Skin of body (tissue), 2 donors: ENCODE measurements around the gene DIS3L2. TPM values are rescaled to one million over a fixed set of nuclear protein-coding genes. Genes with fewer than 3 reads are reported as not detected.
A peak's percentile ranks its signal among the peaks of the same experiment; 100 is the strongest.

Experiments
- DNase-seq: peaks from one replicate; lab custom pipeline; 2025; lab: John Stamatoyannopoulos, UW
- total RNA-seq: library from RNA; depleted of rRNA; stranded (reverse); fragments of >200 nt; gene quantifications from one replicate; pipeline ENCODE4 v1.2.3, GENCODE V29; 2014

Gene DIS3L2
- total RNA-seq, 1 donor from 2014 or later: 31.8 TPM

DNA sequence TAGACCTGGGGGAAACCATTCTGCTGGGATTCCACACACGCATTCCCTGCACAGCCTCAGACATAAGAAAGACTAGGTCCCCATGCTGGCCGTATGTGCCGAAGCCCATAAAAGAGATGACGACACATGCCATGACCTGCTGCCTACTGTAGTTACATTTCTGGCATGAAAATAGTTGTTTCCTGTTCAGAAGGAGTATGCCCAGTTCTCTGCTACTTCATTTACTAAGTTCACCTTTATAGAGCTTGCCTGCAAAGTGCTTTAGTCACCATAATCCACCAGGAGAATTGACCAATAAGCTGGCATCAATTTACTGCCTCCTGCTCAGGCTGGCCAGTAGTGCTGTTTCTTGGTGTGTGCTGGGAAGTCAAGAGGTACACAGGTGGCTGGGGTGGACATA, 266.8 kb downstream of the DIS3L2 start:
- no peak for DNase-seq

- no peak for DNase-seq
These were observed 267.7 kb downstream of the DIS3L2 start for GRCh38 chr2:232228971-232229894.

- no peak for DNase-seq
These were observed 268.4 kb downstream of the DIS3L2 start for GRCh38 chr2:232229911-232230310.

DNA sequence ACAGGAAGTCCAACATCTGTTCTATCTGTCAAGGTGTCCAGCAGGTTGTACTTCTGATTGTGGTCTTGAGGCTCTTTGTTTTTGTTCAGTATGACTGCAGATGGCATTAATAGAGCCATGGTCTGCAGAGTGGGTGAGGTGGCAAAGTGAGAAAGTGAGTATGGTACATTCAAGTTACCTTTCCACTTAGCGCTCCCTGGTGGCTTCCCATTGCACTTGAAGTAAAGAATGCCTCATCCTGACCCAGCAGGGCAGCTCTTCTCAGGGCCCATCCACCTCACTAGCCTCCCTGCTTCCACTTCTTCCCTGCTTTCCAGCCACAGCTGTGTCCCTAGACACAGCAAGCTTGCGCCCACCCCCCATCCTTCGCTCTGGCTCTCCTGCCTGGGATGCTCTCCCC, 269.0 kb downstream of the DIS3L2 start:
- no peak for DNase-seq

- no peak for DNase-seq
These were observed 270.0 kb downstream of the DIS3L2 start for GRCh38 chr2:232231554-232231953.

DNA sequence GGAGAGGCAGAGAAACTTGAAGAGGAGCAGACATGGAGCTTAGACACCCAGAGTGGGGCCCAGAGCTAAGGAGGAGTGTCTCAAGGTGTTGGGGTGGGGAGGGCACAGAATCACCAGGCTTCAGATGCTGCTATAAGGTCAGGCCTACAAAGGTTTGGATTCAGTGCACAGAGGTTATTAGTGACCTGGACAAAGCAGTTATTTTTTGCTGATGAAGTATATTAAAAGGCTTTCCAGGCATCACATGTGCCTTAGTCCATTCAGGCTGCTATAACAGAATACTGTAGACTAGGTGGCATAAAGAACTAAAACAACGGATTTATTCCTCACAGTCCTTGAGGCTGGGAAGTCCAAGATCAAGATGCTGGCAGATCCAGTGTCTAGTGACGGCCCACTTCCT, 271.4 kb downstream of the DIS3L2 start:
- DNase-seq: no peak

- DNase-seq: no peak
These were observed 273.6 kb downstream of the DIS3L2 start for GRCh38 chr2:232234922-232235615.

DNA sequence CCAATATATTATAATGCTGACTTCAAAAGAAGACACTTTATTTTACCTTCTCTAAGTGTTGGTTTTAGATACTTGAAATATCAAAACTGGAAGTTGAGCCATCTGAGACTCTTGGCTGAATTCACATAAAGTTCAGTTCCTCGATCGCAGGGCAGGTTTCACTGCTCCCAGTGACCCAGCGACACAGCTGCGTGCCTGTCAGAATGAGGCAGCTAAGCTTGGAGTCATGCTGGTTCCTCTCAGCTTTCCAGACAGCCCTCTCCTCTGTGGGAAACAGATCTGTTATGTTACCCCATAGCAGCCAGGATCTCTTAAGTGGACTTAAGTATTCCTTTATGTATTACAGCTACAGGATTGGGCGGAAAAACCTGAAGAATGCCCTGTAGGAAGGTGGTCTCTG, 274.2 kb downstream of the DIS3L2 start:
- no peak for DNase-seq

- DNase-seq: no peak
These were observed 274.7 kb downstream of the DIS3L2 start for GRCh38 chr2:232236200-232236599.

DNA sequence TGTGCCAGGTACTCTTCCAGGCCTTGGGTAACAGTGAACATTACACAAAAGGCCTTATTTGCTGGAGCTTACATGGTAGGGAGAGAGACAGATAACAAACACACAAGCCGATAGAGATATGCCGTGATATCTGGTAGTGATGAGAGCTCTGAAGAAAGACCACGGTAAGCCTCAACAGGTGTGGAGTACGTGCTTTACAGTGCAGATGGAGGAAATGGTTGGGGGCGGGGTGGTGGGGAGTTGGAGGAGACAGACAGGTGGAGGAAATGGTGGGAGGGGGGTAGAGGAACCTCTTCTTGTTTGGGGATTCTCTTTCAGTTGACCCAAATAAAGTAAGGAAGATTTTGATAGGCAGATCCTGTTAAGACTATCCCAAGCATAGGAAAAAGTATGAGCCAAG, 276.0 kb downstream of the DIS3L2 start:
- DNase-seq: no peak

DNA sequence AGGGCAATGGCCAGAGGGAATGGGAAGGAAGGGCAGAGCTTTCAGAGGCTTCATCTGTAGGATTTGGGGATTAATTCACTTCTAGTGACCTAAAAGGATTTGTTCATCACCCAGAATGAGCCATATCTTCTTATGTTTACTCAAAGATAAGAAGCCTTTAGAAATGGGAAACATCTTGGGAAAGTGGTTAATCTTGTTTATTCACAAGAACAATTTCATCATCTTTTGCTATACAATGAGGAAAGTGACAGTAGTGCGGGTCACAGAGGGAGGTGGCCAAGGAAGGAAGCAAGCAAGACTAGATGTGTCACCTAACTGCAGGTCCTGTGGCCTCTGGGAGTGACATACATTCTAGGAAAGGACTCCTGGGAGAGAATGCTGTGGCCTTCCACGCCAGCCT, 276.6 kb downstream of the DIS3L2 start:
- no peak for DNase-seq

DNA sequence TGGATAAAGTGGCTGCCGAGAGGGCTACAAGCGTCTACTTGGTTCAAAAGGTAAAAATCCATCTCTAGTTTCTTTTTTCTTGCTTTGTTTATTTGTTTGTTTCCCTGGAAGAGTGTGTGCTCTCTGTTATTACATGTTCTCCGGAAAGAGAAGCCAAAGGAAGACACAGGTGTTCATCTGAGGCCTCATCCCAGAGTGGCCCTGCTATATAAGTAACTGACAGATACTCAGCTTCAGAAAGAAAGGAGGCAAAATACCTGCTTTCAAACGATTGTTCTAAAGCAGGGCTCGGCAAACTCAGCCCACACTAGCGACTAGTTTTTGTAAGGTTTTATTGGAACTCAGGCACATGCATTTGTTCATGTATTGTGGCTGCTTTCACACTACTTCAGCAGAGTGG, 277.1 kb downstream of the DIS3L2 start:
- DNase-seq: no peak

- DNase-seq: no peak
These were observed 278.6 kb downstream of the DIS3L2 start for GRCh38 chr2:232239951-232240681.

DNA sequence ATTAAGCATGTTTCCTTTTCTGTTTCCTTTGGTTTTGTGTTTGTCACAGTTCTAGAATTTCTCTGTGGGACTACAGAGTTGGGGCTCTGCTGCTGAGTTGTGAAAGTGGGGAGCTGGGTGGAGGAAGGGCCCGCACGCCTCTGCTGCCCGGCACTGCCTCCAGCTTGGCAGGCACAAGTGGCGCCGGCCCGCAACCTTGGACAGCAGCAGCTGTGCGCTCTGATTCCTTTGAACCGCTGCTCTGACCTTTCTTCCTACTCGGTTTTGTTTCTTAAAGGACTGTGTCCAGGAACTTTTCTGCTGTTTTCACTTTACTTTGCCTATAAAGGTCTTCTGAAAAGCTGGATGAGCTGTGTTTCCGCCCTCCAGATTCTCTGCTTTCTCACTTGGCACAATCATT, 279.4 kb downstream of the DIS3L2 start:
- no peak for DNase-seq

- no peak for DNase-seq
These were observed 280.8 kb downstream of the DIS3L2 start for GRCh38 chr2:232242316-232242715.

DNA sequence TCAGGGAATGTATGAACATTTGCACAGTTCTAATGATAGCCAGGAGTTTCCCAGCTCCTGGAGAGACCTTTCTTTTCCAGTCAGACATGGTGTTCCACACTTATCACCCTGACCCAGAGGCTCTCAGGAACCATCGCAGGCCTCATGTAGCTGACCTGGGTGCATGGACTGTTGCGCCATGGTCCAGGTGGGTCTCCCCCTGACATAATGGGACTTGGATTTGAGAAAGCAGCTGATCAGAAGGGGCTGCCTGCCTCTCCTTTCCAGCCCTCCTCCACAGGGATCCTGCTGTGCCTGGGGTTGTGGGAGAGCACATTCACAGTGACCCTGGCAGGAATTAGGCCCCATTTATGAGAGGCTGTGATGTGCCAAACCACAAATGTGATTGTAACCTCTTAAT, 283.6 kb downstream of the DIS3L2 start:
- no peak for DNase-seq

GRCh38 chr2:232246245-232246644, 284.7 kb downstream of the DIS3L2 start:
- no peak for DNase-seq

DNA sequence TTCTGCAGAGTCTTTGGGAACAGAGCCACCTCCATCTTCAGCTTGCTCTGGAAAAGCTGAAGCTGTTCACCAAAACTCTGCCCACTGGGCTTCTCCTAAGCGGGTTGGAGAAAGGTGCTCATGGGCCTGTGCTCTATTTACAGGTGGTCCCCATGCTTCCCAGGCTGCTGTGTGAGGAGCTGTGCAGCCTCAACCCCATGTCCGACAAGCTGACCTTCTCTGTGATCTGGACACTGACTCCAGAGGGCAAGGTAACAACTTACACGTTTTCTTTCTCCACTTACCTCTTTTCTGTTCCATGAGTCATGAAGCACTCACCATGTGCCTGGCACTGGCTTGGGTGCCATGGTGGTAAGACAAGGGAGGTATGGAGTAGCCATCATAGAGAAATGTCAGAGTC, 287.6 kb downstream of the DIS3L2 start:
- DNase-seq: no peak

GRCh38 chr2:232250246-232251175, 289.0 kb downstream of the DIS3L2 start:
- peak; percentile 63 for DNase-seq

DNA sequence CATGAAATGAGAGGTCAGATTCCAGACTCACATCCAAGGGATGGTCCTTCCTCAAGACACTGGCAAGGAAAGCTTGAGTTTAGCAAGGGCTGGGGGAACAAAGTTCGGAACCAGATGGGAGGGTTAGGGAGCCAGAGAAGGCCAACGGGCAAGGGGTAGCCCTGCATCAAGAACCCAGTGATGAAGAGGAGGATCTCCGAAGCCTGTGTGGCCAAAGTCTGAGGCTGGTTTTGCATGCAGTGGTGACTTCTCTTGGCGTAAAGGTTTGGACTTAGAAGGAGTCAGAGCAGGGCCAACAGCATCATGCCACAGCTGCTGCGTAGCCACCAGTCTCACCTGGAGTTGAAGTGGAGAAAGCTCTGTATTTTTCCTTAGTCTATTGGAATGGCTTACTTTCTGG, 293.5 kb downstream of the DIS3L2 start:
- no peak for DNase-seq

DNA sequence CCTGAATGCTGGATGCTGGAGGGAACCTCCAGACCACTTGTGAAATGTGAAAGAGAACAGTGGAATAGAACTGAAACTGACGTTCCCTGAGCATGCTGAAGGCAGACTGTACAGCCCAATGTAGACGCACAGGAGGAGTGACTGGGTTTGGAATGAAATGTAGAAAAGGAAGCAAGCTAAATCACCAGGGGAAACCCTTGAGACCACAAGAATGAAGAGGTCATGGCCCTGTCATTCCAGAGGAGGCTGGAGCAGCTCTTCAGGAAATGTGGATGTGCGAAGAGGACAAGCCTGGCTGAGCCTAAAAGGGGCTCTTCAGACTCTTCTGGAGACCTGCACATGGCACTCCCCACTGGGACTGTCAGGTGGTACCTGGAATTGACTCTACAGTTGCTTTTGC, 298.6 kb downstream of the DIS3L2 start:
- DNase-seq: peak; percentile 17
